Stimulated activated naive B cell treated with anti-CD40 and anti-IgM and Interleukin-4, amounts not matched to agents 10 μg/mL and 1 μg/mL and 100 μg/mL, for 72 hours (primary cell): Measurements from ENCODE around the gene ATF4.
A peak's percentile ranks its signal among the peaks of the same experiment; 100 is the strongest.
"Not testable (repeated sequence)": the region's sequence is repeated elsewhere in the genome, so short reads cannot be mapped to it uniquely, and the experiment has no call there.

Experiments
- ATAC-seq, 2 donors: fragments of 150-1000 bp; cut with Tn5 transposase; replicated peaks; 2 replicates each; pipeline ENCODE4 v1.10.0; 2021; ENCODE audit warnings: moderate library complexity in 1 of 2
- DNase-seq: peaks from one replicate; pipeline ENCODE4 v3.0.0; 2021
- H3K27ac Mint-ChIP-seq: one replicate; pipeline ENCODE4 v1.8.0; 2022; ENCODE audit warnings: mild to moderate bottlenecking, mixed read lengths
- H3K27me3 Mint-ChIP-seq, 2 donors: one replicate each; pipeline ENCODE4 v1.8.0; 2022; ENCODE audit warnings: mixed read lengths in 2 of 2
- H3K36me3 Mint-ChIP-seq, 2 donors: one replicate each; pipeline ENCODE4 v1.8.0; 2022; ENCODE audit warnings: mixed read lengths in 2 of 2, mild to moderate bottlenecking in 1 of 2
- H3K4me1 Mint-ChIP-seq, 2 donors: one replicate each; pipeline ENCODE4 v1.8.0; 2022; ENCODE audit warnings: mixed read lengths in 2 of 2, mild to moderate bottlenecking in 1 of 2
- H3K4me3 Mint-ChIP-seq, 2 donors: one replicate each; pipeline ENCODE4 v1.8.0; 2022; ENCODE audit warnings: mild to moderate bottlenecking in 2 of 2, mixed read lengths in 2 of 2, moderate library complexity in 1 of 2
- H3K9me3 Mint-ChIP-seq, 2 donors: one replicate each; pipeline ENCODE4 v1.8.0; 2022; ENCODE audit warnings: mixed read lengths in 2 of 2, mild to moderate bottlenecking in 1 of 2

Gene ATF4

DNA sequence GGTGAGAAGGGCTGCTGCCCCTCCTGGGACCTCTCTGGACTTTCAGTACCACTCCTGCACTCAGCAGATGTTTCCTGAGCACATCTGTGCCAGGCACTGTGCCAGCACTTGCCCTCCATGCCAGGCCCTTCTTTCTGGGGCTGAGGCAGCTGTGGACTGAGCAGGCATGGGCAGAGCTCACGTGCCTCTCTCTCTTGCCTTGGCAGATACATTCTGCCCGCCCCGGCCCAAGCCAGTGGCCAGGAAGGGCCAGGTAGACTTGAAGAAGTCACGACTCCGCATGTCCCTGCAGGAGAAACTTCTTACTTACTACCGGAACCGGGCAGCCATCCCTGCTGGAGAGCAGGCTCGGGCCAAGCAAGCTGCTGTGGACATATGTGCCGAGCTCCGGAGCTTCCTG, 8.3 kb upstream of the ATF4 start:
- Mint-ChIP-seq H3K36me3 (peaks cover 55 to 68% of the 10 kb centered on the region in 2 donors), H3K27me3 (no peaks in the 10 kb centered on the region), H3K27ac (peak overlapping the region; percentile 25), H3K9me3 (no peaks in the 10 kb centered on the region), H3K4me3 (no peak overlapping the region), H3K4me1 (peaks cover 36 to 50% of the 10 kb centered on the region in 2 donors)
- no peak for ATAC-seq
- no peak for DNase-seq

DNA sequence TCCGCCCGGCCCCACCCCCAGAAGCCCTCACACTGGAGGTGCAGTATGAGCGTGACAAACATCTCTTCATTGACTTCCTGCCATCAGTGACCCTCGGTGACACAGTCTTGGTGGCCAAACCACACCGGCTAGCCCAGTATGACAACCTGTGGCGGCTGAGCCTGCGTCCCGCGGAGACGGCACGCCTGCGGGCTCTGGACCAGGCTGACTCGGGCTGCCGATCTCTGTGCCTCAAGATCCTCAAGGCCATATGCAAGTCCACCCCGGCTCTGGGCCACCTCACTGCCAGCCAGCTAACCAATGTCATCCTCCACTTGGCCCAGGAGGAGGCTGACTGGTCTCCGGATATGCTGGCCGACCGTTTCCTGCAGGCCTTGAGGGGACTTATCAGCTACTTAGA, 6.6 kb upstream of the ATF4 start:
- H3K36me3 Mint-ChIP-seq, result peaks cover 50 to 60% of the 10 kb centered on the region in 2 donors
- H3K27ac Mint-ChIP-seq, result no peak overlapping the region
- no peak for DNase-seq
- H3K4me3 Mint-ChIP-seq, result no peak overlapping the region
- no peaks in the 10 kb centered on the region for H3K27me3 Mint-ChIP-seq
- no peaks in the 10 kb centered on the region for H3K9me3 Mint-ChIP-seq
- H3K4me1 Mint-ChIP-seq, result peaks cover 36 to 43% of the 10 kb centered on the region in 2 donors
- no peak for ATAC-seq

DNA sequence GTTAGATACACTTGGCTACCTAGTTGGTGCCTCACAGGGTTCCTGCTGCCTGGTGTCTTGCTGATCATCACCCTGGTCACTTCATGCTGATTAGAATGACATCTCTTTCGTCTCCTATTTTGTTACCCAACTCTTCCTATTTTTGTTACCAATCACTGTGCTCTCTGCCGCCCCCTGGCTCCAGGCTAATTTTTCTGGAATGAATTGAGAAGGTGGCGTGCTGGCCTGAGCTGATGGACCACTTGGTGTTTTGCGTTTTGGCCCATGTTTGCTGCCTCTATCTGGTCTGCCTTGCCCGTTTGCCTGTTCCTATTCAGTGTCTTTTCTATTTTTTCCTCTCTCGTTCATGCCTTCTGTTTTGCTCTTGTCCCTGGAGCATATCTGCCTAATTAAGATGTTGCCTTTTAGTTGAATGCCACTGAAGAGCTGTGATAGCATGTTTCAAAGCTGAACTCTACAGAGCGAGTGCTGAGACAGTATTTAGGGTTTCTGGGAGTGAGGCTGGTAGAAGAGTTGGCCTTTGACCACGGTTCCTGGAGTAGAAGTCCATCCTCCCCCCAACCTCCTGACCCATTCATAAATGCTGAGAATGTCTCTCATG, 5.9 kb upstream of the ATF4 start:
- Mint-ChIP-seq H3K4me3 (no peak overlapping the region), H3K27me3 (no peaks in the 10 kb centered on the region), H3K9me3 (no peaks in the 10 kb centered on the region), H3K27ac (peak overlapping the region; percentile 44), H3K4me1 (peaks cover 34 to 44% of the 10 kb centered on the region in 2 donors), H3K36me3 (peaks cover 47 to 55% of the 10 kb centered on the region in 2 donors)
- ATAC-seq, result no peak
- no peak for DNase-seq

DNA sequence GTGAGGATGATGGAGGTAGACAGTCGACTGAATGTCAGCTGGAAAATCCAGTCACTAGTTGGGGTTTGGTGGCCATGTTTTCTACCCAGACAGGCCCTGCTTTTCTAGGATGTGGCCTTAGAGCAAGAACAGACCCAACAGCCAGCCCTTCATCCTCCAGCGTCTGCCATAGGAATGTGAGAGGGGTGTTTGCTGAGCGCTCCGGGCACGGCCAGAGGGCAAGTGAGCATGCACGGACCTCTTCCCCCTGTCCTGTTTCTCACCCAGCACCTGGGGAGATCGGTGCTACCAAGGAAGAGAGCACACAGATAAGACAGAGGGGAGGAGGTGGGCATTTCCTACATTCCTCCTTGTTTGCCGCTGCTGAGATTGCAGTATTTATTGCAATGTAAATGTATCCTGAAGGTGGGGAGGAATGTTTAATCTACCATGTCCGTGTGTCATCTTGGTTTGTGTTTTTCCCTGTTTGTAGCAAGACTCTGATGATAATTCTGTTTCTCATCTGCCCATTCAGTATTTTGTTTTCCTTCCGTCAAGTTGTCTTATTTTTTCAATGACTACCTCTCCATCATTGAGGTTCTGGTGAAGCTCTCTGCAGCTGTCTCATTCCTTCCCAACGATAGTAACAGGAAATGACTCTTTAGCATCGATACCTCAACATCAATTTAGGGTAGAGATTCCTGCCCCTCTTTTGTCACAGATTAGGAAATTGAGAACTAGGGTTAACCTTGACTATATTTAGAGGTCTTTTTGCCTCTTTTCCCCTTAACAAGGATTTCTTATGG, 4.9 kb upstream of the ATF4 start:
- H3K27me3 Mint-ChIP-seq, result no peaks in the 10 kb centered on the region
- DNase-seq, result no peak
- peaks cover 31 to 45% of the 10 kb centered on the region in 2 donors for H3K4me1 Mint-ChIP-seq
- ATAC-seq, result no peak
- peak overlapping the region; percentile 92 for H3K27ac Mint-ChIP-seq
- no peak overlapping the region for H3K4me3 Mint-ChIP-seq
- H3K9me3 Mint-ChIP-seq, result no peaks in the 10 kb centered on the region
- H3K36me3 Mint-ChIP-seq, result peaks cover 46 to 55% of the 10 kb centered on the region in 2 donors

DNA sequence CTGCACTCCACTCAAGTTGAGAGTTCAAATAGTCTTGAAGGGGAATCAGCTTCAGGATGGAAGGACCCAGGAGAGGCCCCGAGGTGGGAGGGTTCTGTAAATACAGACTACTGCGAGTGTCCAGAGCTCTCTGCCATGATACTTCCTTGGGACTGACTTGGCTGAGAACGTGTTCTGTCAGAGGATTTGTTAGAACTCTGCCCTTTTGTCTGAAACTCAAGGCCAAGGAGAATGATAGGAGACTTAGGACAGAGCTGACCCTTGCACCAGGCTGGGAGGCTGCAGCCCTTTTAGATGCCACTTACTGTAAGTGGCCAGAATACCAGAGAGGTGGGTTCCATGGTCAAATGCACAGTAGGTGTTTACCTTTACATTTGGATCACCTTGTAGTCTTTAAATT, 2.9 kb upstream of the ATF4 start:
- H3K4me1 Mint-ChIP-seq, result peaks cover 39 to 60% of the 10 kb centered on the region in 2 donors
- no peak for ATAC-seq
- H3K9me3 Mint-ChIP-seq, result no peaks in the 10 kb centered on the region
- no peaks in the 10 kb centered on the region for H3K27me3 Mint-ChIP-seq
- no peak overlapping the region for H3K4me3 Mint-ChIP-seq
- H3K36me3 Mint-ChIP-seq, result peaks cover 54 to 61% of the 10 kb centered on the region in 2 donors
- no peak for DNase-seq
- H3K27ac Mint-ChIP-seq, result no peak overlapping the region

DNA sequence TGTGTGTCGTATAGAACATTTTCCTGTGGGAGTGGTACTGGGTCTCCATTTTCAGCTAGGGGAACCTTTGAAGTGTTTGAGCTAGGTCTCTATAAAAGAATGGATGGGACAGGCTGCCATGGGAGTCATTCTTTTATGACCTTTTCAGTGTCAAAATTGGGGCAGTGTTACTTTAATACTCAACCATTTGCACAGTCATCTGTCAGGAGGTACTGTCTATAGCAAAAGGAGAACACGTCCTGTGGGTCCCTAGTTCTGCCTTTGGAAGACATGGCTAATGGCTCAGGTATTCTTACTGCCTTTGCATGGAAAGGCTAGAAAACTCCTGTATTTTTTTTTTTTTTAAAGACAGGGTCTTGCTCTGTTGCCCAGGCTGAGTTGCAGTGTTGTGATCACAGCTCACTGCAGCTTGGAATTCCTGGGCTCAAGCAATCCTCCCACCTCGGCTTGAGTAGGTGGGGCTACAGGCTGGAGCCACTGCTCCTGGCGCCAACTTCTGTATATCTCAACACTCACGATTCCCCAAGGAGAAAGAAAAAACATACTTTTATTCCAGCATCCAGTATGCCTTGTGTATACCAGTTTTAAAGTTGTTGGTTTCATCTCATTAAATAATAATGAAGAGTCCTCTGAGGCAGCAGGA, 2.1 kb upstream of the ATF4 start:
- DNase-seq (no peak), ATAC-seq (no peak)
- no peak overlapping the region for H3K27ac Mint-ChIP-seq
- peaks cover 46 to 68% of the 10 kb centered on the region in 2 donors for H3K4me1 Mint-ChIP-seq
- H3K9me3 Mint-ChIP-seq, result no peaks in the 10 kb centered on the region
- peak overlapping the region in 1 of 2 donors; percentile 99 for H3K4me3 Mint-ChIP-seq
- H3K27me3 Mint-ChIP-seq, result no peaks in the 10 kb centered on the region
- H3K36me3 Mint-ChIP-seq, result peaks cover 57 to 61% of the 10 kb centered on the region in 2 donors

DNA sequence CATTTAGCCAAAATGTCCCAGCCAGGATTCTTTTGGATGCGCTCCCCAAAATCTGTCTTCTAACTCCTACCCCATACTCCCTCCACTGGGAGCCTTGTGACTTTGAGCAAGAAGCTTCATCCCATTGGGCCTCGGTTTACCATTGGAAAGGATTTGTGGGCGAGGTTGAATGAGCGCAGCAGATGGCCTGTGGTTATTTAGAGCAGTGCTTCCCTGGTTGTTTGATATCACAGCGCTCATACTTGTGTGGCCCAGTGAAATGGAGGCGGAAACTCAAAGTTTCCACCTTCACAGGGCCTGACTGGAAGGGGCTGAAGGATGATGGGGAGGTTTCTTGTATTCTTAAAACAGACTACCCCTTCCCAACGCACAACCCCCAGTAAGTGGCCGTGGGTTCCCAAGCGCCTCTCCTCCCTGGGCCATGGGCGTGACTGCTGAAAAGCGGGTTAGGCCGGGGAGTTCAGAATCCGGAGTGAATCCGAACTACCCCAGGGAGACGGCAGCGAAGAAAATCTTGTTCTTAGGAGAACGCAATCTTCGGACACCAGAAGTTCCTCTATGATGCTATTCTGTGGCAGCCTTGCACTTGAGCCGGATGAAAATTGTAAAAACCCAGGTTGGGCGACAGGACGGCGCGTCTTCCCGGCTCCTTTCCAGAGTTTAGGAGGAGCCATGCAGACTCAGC, 1.2 kb upstream of the ATF4 start:
- Mint-ChIP-seq H3K9me3 (no peaks in the 10 kb centered on the region), H3K4me1 (peaks cover 45 to 67% of the 10 kb centered on the region in 2 donors), H3K36me3 (peaks cover 56 to 59% of the 10 kb centered on the region in 2 donors), H3K27ac (peak overlapping the region; percentile 97), H3K27me3 (no peaks in the 10 kb centered on the region), H3K4me3 (peak overlapping the region; percentile 85 to 99)
- DNase-seq (no peak), ATAC-seq (peak; percentile 1 to 6)

DNA sequence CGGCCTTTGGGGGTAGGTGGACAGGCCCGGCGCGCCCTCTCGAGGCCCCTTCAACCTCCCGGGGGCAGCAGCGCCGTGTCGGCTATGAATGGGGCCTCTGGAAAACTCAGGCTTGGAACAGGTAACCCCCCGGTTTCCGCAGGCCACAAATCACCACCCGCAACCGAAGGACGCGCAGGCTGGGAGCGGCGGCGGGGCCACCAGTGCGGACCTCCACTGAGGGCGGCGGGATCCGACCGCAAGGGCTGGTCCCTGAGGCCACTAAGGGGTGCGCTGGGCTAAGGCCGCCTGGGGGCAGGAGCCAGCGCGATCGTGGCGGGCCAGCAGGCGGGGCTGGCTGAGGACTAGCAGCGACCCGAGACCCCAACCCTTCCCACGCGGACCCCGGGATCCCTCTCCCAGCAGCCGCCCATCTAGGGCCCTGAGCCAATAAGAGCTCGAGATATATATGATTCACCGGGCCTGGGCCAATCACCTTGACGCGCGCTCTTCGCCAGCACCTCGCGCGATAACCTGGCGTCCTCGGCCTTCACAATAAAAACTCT, 609 bp upstream of the ATF4 start:
- peak overlapping the region; percentile 97 for H3K27ac Mint-ChIP-seq
- H3K4me3 Mint-ChIP-seq, result peak overlapping the region; percentile 85 to 99
- peaks cover 44 to 67% of the 10 kb centered on the region in 2 donors for H3K4me1 Mint-ChIP-seq
- no peaks in the 10 kb centered on the region for H3K9me3 Mint-ChIP-seq
- H3K27me3 Mint-ChIP-seq, result no peaks in the 10 kb centered on the region
- DNase-seq (peak; percentile 96), ATAC-seq (peak; percentile 90 to 92)
- peaks cover 56 to 59% of the 10 kb centered on the region in 2 donors for H3K36me3 Mint-ChIP-seq

DNA sequence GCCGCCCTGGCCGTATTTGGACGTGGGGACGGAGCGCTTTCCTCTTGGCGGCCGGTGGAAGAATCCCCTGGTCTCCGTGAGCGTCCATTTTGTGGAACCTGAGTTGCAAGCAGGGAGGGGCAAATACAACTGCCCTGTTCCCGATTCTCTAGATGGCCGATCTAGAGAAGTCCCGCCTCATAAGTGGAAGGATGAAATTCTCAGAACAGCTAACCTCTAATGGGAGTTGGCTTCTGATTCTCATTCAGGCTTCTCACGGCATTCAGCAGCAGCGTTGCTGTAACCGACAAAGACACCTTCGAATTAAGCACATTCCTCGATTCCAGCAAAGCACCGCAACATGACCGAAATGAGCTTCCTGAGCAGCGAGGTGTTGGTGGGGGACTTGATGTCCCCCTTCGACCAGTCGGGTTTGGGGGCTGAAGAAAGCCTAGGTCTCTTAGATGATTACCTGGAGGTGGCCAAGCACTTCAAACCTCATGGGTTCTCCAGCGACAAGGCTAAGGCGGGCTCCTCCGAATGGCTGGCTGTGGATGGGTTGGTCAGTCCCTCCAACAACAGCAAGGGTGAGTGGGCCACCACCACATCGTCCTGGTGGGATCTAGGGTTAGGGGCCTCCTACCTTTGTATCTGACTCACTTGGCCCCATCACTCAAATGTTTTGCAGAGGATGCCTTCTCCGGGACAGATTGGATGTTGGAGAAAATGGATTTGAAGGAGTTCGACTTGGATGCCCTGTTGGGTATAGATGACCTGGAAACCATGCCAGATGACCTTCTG, 934 bp downstream of the ATF4 start:
- H3K27ac Mint-ChIP-seq, result peak overlapping the region; percentile 97
- peaks cover 60 to 61% of the 10 kb centered on the region in 2 donors for H3K36me3 Mint-ChIP-seq
- not testable (repeated sequence) for DNase-seq, H3K27me3 Mint-ChIP-seq, ATAC-seq, H3K9me3 Mint-ChIP-seq
- peak overlapping the region; percentile 85 to 99 for H3K4me3 Mint-ChIP-seq
- peaks cover 44 to 69% of the 10 kb centered on the region in 2 donors for H3K4me1 Mint-ChIP-seq

DNA sequence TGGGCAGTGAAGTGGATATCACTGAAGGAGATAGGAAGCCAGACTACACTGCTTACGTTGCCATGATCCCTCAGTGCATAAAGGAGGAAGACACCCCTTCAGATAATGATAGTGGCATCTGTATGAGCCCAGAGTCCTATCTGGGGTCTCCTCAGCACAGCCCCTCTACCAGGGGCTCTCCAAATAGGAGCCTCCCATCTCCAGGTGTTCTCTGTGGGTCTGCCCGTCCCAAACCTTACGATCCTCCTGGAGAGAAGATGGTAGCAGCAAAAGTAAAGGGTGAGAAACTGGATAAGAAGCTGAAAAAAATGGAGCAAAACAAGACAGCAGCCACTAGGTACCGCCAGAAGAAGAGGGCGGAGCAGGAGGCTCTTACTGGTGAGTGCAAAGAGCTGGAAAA, 1.7 kb downstream of the ATF4 start:
- not testable (repeated sequence) for DNase-seq, H3K9me3 Mint-ChIP-seq, H3K27me3 Mint-ChIP-seq, ATAC-seq
- H3K4me1 Mint-ChIP-seq, result peaks cover 47 to 73% of the 10 kb centered on the region in 2 donors
- H3K4me3 Mint-ChIP-seq, result peak overlapping the region; percentile 85 to 99
- H3K36me3 Mint-ChIP-seq, result peaks cover 63 to 64% of the 10 kb centered on the region in 2 donors
- H3K27ac Mint-ChIP-seq, result peak overlapping the region; percentile 97

DNA sequence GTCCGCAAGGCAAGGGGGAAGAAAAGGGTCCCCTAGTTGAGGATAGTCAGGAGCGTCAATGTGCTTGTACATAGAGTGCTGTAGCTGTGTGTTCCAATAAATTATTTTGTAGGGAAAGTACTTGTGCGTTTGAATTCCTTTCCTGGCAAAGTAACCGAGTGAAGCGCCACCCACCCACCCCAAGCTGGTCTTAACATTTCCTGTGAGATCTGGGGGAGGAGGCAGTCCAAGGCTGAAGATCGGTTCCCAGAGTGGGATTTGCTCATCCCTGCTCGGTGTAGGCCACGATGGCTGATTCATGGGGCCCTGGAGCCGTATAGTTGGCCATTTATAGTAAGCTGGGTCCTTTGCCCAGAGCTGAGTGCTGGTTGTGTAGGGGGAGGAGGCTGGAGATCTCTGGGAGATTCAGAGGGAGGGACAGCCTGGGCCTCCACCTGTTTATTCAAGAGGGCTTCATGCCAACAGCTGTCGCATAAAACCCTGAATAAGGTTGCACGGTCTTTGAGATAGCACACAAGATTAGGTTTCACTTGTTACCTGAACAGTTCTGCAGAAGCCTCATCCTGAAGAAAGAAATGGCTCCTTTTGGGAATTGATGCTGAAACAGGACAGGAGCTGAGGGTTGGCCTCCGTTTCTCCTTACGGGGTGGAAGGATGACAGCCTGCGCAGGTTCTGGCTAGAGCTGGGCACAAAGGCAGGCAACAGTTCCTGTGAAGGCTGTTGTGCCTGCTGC, 2.4 kb downstream of the ATF4 start:
- no peaks in the 10 kb centered on the region for H3K27me3 Mint-ChIP-seq
- DNase-seq, result no peak
- peaks cover 0 to 1% of the 10 kb centered on the region in 2 donors for H3K9me3 Mint-ChIP-seq
- no peak for ATAC-seq
- H3K36me3 Mint-ChIP-seq, result peaks cover 63 to 69% of the 10 kb centered on the region in 2 donors
- H3K4me3 Mint-ChIP-seq, result peak overlapping the region; percentile 85 to 99
- H3K4me1 Mint-ChIP-seq, result peaks cover 49 to 80% of the 10 kb centered on the region in 2 donors
- peak overlapping the region; percentile 97 for H3K27ac Mint-ChIP-seq

DNA sequence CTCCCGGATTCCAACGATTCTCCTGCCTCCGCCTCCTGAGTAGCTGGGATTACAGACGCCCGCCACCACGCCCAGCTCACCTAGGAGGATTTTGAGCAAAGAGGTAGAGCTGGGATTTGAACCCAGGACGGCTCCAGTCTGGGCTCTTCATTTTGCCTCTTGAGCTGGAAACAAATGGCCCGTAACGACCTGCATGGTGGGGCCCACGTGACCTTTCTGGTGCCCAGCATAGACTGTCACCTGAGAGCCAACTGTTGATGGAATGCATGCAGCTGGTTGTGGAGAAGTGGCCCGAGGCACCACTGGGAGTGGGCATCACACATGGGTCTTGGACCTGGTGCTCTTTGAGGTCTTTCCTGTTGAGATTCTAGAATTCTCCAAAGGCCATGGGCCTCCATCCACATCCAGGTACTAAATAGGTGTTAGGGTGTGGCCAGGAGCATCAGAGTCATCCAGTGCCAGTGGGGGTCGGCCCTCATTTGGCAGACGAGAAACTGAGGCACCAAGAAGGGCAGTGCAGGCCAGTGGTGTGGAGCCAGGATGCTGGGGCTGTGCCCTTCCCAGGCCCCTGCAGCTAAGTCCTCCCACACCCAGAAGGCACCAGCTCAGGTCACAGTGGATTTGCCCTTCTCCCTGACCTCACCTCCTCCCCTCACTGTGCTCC, 3.9 kb downstream of the ATF4 start:
- Mint-ChIP-seq H3K36me3 (peaks cover 72 to 83% of the 10 kb centered on the region in 2 donors), H3K4me1 (peaks cover 59 to 88% of the 10 kb centered on the region in 2 donors), H3K4me3 (peak overlapping the region; percentile 59 to 99), H3K27ac (peak overlapping the region; percentile 80), H3K27me3 (no peaks in the 10 kb centered on the region), H3K9me3 (peaks cover 0 to 1% of the 10 kb centered on the region in 2 donors)
- no peak for ATAC-seq
- no peak for DNase-seq
